DMS79 treated with DMSO at 0.1 percent for 48 hours (cell line): ENCODE data around the gene RALGDS.

Source experiments
- DNase-seq: peaks from one replicate; lab custom pipeline; 2025; lab: John Stamatoyannopoulos, UW

The RALGDS gene

DNA sequence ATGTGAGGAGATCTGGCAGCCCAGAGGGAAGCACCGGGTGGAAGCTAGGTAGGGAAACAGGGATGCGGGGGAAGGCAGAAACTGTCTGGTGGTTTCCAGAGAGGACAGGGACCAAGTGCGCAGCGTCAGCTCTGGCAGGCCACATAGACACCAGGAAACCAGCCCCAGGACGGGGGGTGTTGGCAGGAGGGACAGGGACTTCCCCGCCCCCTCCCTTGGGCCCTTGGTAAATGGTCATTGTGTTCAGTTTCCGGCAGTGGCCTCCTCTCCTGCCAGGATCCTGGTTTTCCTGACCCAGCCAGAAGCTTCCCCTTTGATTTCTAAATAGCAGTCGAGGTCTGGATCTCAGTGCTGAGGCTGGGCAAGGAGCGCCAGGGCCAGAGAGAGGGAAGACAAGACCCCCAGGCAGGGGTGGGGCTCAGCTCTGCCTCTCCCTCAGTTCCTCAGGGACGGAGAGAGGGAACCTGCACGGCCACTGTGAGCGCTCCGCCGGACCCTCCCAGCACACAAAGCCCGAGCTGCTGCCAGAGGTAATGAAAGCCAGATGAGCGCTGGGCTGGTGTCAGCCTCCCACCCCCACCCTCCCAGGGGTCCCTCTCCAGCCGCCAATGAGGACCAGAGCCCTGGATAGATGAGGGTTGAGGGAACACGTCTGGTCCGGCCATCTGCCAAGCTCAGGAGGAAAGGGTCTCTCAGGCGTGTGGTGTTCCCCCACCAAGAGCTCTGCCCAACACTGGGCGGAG is 1.8 kb downstream of the RALGDS start:
- DNase-seq = peak; percentile 42

DNA sequence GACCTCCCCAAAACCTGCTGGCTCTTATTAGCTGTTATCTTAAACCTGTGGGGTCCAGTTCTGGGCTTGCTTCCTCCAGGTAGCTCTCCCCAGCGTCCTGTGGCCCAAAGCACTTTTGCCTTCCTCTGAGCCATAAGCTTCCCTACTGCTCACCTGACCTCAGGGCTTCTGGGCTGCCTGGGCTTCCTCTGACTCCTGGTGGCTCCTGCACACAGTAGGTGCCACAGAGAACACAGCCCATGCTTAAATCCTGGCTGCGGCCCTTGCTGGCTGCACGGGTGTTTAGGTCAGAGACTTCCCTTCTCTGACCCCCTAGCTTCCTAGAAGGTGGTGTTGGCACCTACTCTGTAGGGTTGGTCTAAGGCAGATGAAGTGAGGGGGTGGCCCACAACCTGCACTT is 2.5 kb downstream of the RALGDS start:
- no peak for DNase-seq

DNA sequence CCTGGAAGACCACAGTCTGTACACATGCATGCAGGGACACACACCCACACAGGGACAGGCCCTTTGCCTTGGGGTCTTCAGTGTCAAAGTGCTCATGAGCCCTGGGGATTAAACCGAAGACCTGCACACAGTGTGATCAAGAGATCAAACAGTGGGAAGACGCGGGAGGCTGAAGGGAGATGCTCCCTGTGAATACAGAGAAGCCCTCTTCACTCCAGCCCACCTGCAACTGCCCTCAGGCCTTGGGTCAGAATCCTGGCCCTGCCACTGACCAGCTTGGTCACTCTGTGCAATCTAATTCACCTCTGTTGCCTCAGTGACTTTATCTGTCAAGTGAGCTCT is 2.9 kb downstream of the RALGDS start:
- no peak for DNase-seq

DNA sequence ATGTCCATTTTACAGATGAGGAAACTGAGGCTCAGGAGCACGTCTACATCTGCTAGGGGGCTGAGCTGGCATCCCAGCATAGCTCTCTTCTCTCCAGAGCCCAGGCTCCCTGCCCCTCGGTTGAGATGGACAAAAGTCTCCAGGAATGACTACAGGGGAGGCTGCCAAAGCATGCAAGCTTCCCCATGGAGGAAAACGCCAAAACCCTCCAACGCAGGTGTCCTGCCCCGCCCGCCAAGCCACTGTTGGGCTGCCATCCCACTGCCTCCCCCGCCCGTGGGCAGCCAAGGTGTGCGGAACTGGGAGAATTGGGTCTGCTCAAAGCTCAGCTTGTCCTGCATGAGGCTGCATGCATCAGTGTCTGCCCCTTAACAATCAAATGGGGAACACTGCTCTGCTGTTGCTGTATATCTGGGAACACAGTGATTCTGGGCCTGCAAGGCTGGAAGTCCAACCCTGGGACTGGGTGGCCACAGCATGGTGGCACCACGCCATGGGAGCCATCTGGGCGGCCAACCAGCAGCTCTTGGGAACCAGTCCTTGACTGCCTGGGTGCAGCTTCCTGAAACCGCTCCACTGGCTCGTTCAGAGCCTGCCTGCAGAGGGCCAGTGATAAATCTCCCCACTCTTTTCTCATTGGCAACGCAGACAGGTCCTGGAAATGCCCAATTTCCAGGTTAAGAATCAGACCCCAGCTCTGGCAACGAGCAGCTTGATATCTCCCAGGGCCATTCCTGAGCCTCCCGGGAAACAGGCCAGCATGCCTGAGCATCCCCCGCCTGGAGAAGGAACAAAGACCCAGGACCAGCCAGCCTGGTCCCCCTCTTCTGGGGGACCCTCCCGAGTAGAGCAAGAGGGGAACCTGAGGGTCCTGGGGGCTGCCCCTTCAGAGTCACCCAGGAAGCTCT is 3.5 kb downstream of the RALGDS start:
- DNase-seq = no peak

DNA sequence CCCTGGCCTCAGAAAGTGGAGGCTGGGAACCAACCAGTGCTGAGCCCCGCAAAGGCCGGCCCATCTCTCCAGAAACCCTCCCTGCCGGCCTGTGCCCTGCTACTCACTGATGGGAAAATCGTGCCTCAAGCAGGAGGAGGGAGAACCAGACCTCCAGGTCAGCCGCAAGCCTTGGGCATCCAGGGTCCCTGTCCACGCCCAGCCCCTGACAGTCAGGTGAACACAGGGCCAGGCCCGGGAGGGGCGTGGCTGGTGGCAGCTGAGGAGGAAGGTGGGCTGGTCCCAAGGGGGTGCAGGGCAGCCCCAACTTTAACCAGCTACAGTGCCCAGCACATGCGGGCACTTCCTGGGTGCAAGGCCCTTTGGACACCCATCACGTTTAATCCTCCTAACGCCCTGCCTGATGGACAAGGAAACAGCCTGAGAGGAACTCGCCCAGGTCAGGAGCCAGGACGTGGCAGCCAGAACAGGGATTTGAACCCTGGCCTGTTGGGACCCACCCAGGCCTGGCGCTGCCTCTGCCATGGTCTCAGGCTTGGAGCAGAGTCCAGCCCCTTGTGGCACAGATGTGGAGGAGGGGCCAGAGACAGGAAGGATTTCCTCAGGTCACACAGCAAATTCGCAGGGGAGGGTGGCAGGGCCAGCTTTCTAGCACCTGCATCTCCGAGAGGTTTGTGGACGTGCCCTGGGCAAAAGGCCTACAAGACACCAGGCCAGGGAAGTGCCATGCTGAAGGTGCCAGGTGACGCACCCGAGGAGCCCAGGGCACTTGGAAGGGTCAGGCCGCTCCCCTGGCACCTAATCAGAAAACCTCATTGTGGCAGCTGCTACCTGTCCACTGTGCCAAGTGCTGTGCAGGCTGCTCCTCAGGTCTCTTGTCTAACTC is 4.5 kb downstream of the RALGDS start:
- no peak for DNase-seq

DNA sequence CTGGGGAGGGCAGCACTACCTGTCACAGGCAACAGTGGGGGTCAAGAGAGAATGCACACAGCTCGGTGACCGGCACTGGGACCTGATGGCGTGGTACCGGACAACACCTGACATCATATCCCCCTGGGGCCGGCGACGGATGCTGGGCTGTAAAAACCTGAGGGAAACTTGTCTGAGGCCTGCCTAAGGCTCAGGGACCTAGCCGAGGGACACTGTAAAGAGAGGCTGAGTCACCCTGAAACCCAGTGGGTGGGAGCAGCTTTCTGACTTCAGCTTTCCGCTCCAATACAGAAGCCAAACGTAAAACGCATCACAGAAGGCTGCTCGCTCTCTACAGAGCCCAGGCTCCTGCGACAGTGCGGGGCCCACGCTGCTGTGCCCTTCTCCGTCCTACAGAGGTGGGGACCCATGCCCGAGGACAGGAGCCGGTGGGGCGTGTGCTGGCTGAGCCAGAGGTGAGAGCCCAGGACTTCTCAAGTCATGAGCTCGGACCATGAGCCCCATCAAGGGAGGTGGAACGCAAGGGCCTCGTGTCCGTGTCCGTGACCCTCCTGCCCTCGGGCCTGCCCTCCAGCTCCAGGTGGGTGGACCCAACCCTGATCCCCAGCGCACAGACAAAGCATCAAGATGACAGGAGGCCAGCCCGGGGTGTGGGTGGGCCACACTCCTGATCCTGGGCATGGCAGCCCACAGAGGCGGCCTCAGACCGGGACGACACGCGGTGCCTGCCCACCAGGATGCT is 5.3 kb downstream of the RALGDS start:
- no peak for DNase-seq

DNA sequence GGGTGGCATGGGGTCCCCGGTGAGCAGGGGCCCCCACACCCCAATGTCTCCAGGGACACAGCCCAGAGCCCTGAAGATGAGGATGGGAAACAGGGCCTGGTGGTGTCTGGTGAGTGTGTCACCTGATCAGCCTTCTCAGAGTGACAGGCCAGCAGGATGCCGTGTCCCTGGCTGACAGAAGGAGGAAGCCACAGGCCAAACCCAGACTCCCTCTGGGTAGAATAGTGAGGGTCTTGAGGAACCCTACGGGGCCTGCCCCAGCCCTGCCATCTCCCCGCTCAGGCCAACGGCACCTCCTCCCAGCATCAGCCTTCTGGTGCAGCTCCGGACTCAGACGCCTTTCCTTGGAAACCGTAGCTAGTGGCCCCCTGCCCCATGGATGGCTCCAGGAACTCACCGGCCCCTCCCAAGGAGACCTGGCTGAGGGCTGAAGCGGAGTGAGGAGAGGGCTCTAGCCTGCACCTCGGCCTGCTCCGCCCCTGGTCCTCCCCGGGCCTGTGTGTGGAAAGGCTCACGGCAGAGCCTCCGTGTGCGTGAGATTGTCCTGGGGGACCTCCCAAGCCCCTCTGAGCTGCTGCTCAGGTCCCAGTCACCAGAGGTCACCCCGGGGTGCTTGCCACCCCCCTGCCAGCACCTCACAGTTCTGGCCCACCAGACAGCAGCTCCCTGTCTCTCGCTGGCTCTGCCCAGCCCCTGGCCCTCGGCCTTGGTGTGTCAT is 6.0 kb downstream of the RALGDS start:
- no peak for DNase-seq

DNA sequence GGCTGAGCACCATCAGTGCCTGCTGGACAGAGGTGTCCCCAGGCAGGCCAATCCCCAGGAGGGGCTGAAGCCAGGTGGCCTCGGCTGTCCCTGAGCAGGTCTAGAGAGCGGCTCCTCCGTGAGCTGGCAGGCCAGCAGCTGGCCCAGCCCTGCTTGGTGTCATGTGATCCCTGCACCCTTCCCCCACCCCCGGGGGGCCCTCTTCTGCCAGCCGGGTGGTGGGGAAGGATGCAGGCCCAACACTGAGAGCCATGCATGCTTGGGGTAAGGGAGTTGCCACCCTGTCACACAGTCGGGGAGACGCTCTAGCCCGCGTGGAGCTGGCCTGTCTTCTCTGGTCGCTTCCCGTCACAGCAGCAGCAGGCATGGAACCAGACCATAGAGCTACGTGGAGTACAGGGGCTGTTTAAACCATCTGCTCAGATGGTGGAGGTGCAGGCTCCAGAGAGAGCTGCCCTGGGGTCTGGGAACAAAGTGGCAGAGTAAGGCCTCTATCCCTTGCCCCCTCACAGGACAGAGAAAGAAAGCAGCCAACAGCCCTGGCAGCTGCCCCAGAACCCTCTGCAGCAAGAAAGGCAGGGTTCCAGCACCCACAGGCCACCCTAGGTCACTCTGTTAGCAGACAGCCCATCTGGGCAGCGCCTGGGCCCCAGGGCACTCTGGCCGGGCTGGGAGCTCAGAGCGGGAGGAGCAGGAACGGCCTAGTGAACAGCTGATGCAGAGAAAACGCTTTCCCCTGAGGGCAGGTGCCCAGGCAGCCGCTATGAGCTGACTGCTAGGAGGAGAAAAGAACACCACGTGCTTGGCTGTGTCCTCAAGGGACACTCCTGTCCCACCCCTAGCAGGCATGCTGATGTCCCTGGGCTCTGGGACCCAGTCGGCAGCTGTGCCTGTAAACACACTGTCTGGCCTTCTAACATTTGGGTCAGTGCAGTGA is 6.8 kb downstream of the RALGDS start:
- DNase-seq = no peak

DNA sequence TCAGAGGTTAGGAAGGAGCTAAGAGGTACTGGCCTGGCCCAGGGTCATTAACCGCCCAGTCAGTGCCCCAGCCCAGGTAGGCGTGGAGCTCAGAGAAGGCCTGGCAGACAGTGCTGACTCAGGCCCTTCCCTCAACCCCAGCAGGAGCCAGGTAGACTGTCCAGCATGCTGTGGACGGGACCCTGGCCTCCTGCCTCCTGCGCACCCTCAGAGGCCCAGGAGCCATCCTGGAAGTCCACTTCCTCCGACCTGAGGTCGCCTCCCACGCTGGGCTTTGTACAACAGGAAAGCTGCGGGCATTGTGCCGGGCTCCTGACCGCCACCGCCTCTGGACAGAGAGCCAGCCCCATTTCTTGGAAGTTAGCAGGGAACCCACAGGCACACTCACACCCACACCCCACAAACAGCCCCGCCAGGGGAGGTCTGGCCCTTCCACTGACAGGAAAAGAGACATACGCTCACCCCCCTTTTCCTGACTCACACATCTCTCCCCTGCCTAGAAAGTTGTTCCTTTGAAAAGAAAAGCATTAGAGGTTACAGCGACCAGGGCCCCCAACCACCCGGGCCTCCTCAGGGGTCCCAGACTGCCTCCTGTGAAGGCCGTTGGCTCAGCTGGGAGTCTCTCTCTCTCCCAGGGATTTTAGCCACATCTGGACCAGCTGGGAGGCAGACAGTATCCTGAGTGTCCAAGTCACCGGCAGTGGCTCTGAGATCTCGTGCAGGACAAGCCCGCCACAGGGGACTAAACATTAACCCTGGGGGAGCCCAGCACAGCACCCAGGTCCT is 7.7 kb downstream of the RALGDS start:
- DNase-seq = no peak

DNA sequence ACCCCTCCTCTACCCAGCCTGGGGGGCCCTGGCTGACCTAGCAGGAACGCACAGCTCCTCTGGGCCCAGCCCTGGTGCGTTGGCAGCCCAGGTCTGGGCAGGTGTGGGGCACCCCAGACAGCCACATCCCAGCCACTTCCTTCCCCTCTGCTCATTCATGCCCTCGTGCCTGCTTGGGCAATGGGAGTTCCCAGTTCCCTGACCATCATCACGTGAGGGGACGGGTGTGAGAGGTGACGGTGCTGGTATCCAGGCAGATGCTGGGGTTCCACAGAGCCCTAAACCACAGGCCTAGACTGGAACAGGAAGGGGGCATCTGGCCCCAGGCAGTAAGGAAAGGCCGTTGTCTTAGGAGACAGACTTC is 8.4 kb downstream of the RALGDS start:
- DNase-seq = no peak

DNA sequence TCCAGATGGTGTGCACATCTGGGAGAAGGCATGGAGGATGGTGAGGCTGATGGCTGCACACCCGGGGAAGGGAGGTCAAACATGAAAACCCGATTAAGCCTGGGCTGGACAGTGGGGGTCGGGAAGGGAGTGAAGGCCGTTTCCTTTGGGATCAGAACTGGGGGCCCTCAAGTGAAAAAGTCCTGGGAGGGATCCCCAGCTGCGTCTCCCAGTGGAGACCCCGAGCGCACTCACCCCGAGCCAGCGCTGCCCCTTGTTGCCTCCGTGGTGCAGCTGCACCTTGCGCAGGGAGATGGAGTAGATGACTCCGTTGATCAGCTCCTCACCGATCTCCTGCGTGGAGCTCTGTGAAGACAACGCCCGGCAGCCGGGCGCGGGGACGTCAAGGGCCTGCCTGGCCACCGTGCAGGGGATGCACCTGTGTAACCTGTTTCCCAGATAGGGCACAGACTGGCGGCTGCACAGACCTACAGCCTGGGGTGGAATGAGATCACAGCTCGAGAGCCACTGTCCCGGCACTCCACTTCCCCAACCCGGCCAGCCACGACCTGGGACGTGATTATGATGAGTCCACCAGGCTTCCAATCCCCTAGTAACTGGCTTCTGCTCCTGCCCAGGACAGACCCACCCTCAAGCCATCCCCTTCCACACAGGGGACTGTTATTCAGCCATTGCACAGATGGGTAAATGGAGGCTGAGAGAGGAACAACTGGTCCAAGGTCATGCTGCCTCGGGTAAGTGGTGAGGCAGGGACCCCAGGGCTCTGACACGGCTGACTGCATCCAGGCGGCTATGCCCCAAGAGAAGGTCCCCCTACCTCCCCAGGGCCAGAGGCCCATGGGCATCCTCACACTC is 9.0 kb downstream of the RALGDS start:
- no peak for DNase-seq

DNA sequence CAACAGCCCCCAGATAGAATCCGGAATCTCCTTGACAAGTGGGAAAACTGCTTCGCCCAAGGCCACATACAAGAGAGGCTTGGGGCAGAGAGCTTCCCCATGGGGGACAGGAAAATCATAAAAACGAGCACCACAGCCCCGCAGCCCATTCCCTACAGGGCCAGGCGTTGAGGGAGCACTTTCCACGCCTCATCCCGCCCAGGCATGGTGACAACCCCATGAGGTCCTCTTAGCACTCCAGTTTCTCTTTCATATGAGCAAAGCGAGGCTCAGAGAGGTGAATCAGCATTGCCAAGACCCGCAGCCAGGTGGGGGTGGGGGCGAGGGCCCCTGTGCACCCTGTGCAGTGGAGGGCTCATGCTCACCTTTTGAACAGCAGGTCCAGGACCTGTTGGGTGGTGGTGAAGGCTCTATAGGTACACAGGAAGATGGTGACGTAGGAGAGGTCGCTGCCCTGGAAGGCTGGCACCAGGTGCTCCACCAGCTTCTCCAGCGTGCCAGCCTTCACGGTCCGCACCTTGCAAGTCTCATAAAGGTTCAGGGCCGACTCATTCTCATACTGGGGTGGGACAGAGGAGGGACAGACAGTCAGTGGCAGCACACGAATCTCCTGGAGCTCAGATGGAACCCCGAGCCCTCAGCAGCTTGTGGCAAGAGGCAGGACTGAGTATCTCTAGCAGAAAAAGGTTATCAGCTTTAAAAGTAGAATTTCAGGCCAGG is 10.9 kb downstream of the RALGDS start:
- DNase-seq = no peak

DNA sequence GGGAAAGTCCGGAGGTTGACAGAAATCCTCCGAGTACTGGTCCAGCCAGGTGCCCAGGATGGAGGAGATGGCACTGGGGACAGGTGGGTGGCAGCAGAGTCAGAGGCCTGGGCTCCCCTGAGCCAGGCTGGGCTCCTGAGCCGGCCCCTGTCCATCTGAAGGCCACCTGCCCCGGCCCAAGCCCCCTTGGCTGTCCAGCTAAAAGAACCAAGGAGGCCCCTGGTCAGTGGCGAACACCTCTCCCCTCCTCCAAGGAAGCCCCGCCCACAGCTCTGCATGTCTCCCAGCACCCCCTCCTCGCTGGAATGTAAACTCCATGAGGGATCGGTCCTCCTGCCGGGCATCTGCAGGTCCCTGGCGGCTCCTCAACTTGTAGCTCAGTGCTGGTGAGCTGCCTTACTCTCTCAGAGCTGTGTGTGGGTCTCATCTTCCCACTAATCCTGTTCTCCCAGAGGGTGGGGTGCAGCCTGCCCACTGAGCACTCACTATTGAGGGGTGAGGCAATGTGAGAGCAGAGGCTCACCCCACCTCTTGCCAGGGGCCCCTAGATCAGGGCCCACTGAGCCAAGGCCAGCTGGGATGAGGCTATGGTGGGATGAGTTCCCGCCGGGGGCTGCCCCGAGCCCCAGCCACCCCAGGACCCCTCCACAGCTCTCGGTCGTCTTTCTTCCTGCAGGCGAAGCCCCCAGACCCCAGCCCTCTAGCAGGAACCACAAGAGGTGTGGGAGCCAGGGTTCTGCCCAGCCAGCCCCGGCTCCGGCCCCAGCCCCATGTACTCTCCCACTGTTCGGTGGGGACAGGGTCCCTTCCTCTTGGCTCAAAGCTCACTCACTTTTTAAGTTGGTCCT is 12.0 kb downstream of the RALGDS start:
- DNase-seq = no peak

DNA sequence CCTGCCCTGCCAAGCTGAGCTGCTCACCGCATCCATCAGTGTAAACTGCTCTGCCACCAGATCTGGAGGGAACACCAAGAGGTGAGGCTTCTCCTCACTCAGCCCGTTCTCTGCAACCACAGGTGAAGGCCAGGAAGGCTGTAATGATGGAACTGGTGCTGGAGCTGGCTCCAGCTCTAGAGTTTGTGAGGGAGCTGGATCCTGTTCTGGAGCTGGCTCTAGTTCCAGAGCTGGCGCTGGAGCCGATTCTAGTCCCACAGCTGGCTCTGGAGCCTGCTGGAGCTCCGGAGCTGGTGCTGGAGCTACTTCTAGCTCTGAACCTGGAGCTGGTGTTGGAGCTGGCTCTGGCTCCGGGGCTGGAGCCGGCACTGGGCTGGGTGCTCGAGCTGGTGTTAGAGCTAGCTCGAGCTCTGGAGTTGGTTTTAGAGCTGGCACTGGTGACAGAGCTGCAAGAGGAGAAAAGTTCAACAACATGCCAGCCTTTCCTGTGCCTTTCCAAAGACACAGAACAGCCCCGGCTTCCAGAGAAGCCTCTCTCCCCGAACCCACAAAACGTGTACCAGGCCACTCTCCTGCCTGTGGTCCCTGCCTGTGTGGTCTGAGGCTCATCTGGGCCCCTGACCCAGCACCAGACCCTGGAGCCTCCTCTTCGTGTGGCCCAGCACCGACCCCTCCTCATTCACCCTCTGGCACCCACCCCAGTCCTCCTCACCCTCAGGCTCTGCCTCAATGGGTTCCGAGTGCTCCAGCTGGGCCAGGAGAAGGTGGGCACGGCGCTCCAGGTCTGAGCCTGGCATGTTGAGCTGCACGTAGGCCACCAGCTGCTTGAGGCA is 12.9 kb downstream of the RALGDS start:
- no peak for DNase-seq

DNA sequence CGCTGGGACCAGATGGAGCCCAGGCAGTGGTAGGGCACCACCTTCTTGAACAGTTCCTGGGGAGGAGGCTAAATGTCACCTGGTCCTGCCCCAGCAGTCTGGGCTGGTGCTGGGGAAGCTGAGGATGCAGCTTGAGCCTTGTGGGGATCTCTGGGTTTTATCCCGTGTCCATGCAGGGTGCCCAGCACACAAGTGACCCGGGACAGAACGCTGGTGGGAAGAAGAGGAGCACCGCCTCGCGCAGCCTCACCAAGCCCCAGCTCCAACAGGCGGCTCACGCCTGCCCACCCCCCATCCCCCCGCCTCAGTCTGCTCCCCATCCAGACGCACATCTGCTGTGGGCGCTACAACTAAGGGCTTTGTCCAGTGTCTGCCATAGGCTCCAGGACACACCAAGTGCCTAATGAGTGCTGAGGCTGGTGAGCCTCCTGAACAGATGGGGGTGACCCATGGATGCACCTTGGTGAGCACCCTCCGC is 13.8 kb downstream of the RALGDS start:
- no peak for DNase-seq
